Ovary (tissue), 3 donors: ENCODE measurements around the gene LGR6.

Experiments used
- EP300 ChIP-seq: sonication (generic); formaldehyde crosslinking; IDR thresholded peaks from one replicate; pipeline ENCODE4 v1.6.1; 2017; ENCODE audit warnings: antibody characterized with exemption
- POLR2A ChIP-seq: fragments of 450-650 bp; IDR thresholded peaks from one replicate; pipeline ENCODE4 v1.6.1; 2017; ENCODE audit warnings: antibody characterized with exemption, mild to moderate bottlenecking, moderate library complexity
- TF ChIP-seq, protein P1 (sequence below), 3 donors: fragments of 450-650 bp in 2 of 3; fragments of 200-600 bp in 1 of 3; IDR thresholded peaks; one replicate each; pipeline versions ENCODE4 v1.5.1 to v1.8.0; 2016 to 2022; ENCODE audit warnings: antibody characterized with exemption in 3 of 3, mild to moderate bottlenecking in 1 of 3
- donor health status: DM: no; HTN: no; CAD: no.

DNA sequence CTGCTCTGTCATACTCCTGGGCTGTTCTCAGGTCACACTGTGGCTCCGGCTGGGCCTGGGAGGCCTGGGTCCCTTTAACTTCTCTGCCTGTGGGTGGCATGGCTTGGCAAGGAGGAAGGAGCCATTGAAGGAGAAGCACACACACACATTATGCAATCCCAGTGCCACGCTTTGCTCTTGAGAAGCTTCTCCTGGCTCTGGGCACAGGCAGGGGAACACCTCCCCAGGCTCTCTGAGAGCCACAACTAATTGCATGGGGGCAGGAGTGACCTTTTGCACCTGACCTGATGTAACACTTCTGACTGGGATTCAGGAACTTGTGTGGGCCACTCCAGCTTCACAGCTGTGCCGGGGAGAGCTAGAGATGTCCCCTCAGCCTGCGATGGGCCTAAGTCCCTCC lies 23.1 kb downstream of the LGR6 start:
- TF ChIP-seq, protein P1, sequence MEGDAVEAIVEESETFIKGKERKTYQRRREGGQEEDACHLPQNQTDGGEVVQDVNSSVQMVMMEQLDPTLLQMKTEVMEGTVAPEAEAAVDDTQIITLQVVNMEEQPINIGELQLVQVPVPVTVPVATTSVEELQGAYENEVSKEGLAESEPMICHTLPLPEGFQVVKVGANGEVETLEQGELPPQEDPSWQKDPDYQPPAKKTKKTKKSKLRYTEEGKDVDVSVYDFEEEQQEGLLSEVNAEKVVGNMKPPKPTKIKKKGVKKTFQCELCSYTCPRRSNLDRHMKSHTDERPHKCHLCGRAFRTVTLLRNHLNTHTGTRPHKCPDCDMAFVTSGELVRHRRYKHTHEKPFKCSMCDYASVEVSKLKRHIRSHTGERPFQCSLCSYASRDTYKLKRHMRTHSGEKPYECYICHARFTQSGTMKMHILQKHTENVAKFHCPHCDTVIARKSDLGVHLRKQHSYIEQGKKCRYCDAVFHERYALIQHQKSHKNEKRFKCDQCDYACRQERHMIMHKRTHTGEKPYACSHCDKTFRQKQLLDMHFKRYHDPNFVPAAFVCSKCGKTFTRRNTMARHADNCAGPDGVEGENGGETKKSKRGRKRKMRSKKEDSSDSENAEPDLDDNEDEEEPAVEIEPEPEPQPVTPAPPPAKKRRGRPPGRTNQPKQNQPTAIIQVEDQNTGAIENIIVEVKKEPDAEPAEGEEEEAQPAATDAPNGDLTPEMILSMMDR (IDR thresholded peaks at IDR 0.05): no peak
- TF ChIP-seq EP300 (no peak), POLR2A (no peak)
